Neuronal stem cell (in vitro differentiated cells): ENCODE results near the gene FAM219B.

Experiments
- DNase-seq: peaks from one replicate; pipeline ENCODE4 v3.0.0-alpha.2; 2013; ENCODE audit warnings: low spot score
- H2AFZ ChIP-seq: one replicate; pipeline ENCODE4 v1.6.1; 2013; ENCODE audit warnings: mild to moderate bottlenecking, low read length, inconsistent platforms
- H2AK5ac ChIP-seq: 2 replicates; pipeline ENCODE4 v1.6.1; 2013; ENCODE audit warnings: low read depth, mild to moderate bottlenecking, inconsistent platforms, low read length, moderate library complexity, mixed read lengths
- H2BK120ac ChIP-seq: 2 replicates; pipeline ENCODE4 v1.6.1; 2013; ENCODE audit warnings: low read depth, mild to moderate bottlenecking, inconsistent platforms, low read length, moderate library complexity, mixed read lengths
- H2BK12ac ChIP-seq: one replicate; pipeline ENCODE4 v1.6.1; 2013; ENCODE audit warnings: low read length, inconsistent platforms
- H2BK15ac ChIP-seq: 2 replicates; pipeline ENCODE4 v1.6.1; 2013; ENCODE audit warnings: mild to moderate bottlenecking, low read length, inconsistent platforms, mixed read lengths
- H2BK5ac ChIP-seq: one replicate; pipeline ENCODE4 v1.6.1; 2013; ENCODE audit warnings: inconsistent platforms, mild to moderate bottlenecking, low read length, moderate library complexity
- H3K14ac ChIP-seq: one replicate; pipeline ENCODE4 v1.6.1; 2013; ENCODE audit warnings: low read length, inconsistent platforms
- H3K18ac ChIP-seq: 2 replicates; pipeline ENCODE4 v1.6.1; 2013; ENCODE audit warnings: low read length, inconsistent platforms
- H3K23ac ChIP-seq: 2 replicates; pipeline ENCODE4 v1.6.1; 2013; ENCODE audit warnings: low read depth, mild to moderate bottlenecking, mixed read lengths, low read length, inconsistent platforms; ENCODE audit not compliant: poor library complexity
- H3K27ac ChIP-seq: replicated peaks from 3 replicates; pipeline ENCODE4 v1.5.1; 2013; ENCODE audit warnings: low read length, inconsistent platforms
- H3K27me3 ChIP-seq, 3 experiments: 2 replicates each; pipeline ENCODE4 v1.6.1; 2013; ENCODE audit warnings: low read length in 3 of 3, mild to moderate bottlenecking in 2 of 3, inconsistent platforms in 1 of 3, low read depth in 1 of 3, mixed read lengths in 1 of 3, moderate library complexity in 1 of 3; ENCODE audit not compliant: control insufficient read depth in 3 of 3, insufficient read depth in 3 of 3
- H3K36me3 ChIP-seq, 2 donors: replicated peaks in 1 of 2; 2 replicates each; pipeline ENCODE4 v1.6.1; 2013; ENCODE audit warnings: low read length in 2 of 2; ENCODE audit not compliant: control insufficient read depth in 2 of 2, insufficient read depth in 2 of 2
- H3K4ac ChIP-seq: 2 replicates; pipeline ENCODE4 v1.6.1; 2013; ENCODE audit warnings: inconsistent platforms, mild to moderate bottlenecking, low read length, moderate library complexity
- H3K4me1 ChIP-seq, 2 donors: 1 replicate in 1 of 2; 2 replicates in 1 of 2; pipeline ENCODE4 v1.6.1; 2013; ENCODE audit warnings: low read length in 2 of 2, low read depth in 1 of 2; ENCODE audit not compliant: control insufficient read depth in 2 of 2, insufficient read depth in 1 of 2
- H3K4me2 ChIP-seq: one replicate; pipeline ENCODE4 v1.6.1; 2013; ENCODE audit warnings: mild to moderate bottlenecking, low read length, inconsistent platforms; ENCODE audit not compliant: insufficient read depth, poor library complexity, severe bottlenecking
- H3K4me3 ChIP-seq, 2 donors: 2 replicates each; pipeline ENCODE4 v1.5.1; 2013; ENCODE audit warnings: low read length in 2 of 2, mild to moderate bottlenecking in 2 of 2, inconsistent platforms in 1 of 2, moderate library complexity in 1 of 2
- H3K79me1 ChIP-seq: one replicate; pipeline ENCODE4 v1.6.1; 2013; ENCODE audit warnings: low read depth, mild to moderate bottlenecking, inconsistent platforms, low read length, moderate library complexity
- H3K9ac ChIP-seq: one replicate; pipeline ENCODE4 v1.6.1; 2013; ENCODE audit warnings: mild to moderate bottlenecking, low read depth, low read length, inconsistent platforms; ENCODE audit not compliant: poor library complexity
- H3K9me3 ChIP-seq, 2 donors: replicated peaks in 1 of 2; 2 replicates each; pipeline versions ENCODE3 to v1.6.1; 2013; ENCODE audit warnings: low read length in 2 of 2, mild to moderate bottlenecking in 2 of 2, inconsistent platforms in 1 of 2, low read depth in 1 of 2, mixed read lengths in 1 of 2, moderate library complexity in 1 of 2; ENCODE audit not compliant: control insufficient read depth in 2 of 2, insufficient read depth in 1 of 2
- H4K8ac ChIP-seq: one replicate; pipeline ENCODE4 v1.6.1; 2013; ENCODE audit warnings: low read depth, mild to moderate bottlenecking, inconsistent platforms, low read length, moderate library complexity
- H4K91ac ChIP-seq: one replicate; pipeline ENCODE4 v1.6.1; 2013; ENCODE audit warnings: low read length, low read depth, mild to moderate bottlenecking, inconsistent platforms; ENCODE audit not compliant: poor library complexity
- WGBS, 2 donors: extraction: QIAGEN DNeasy Blood & Tissue Kit; methylation state at CpG; one replicate each; pipeline ENCODE4 v1.1.7; 2013; ENCODE audit warnings: missing lambda C conversion rate in 2 of 2, mixed read lengths in 1 of 2; ENCODE audit not compliant: insufficient read length in 2 of 2, insufficient replicate concordance in 1 of 2; ENCODE audit errors: extremely low coverage in 2 of 2; 5-methylcytosine and 5-hydroxymethylcytosine counted together

Gene FAM219B

GRCh38 chr15:74903676-74904075, 3.0 kb downstream of the FAM219B start:
- H2BK15ac ChIP-seq: no peak overlapping the region
- H3K23ac ChIP-seq: no peak overlapping the region
- H2BK12ac ChIP-seq: no peak overlapping the region
- no peak overlapping the region for H3K4me3 ChIP-seq
- no peak overlapping the region for H3K4me2 ChIP-seq
- no peak overlapping the region for H2AFZ ChIP-seq
- H3K4me1 ChIP-seq: peaks cover 9 to 10% of the 10 kb centered on the region in 2 donors
- H2BK120ac ChIP-seq: no peak overlapping the region
- peaks cover 47 to 65% of the 10 kb centered on the region in 2 donors for H3K36me3 ChIP-seq
- no peak overlapping the region for H2BK5ac ChIP-seq
- no CpG with 5 or more reads among the region's 1 CpG for WGBS, 2 donors
- no peak overlapping the region for H3K4ac ChIP-seq
- H3K27me3 ChIP-seq: no peaks in the 10 kb centered on the region
- no peak overlapping the region for H3K9ac ChIP-seq
- H3K27ac ChIP-seq: no peak overlapping the region
- no peak overlapping the region for H3K14ac ChIP-seq
- H3K9me3 ChIP-seq: peaks cover 0 to 1% of the 10 kb centered on the region in 2 donors
- H2AK5ac ChIP-seq: no peak overlapping the region
- H4K8ac ChIP-seq: no peak overlapping the region
- H3K79me1 ChIP-seq: peaks cover 6% of the 10 kb centered on the region
- no peak for DNase-seq
- H3K18ac ChIP-seq: no peak overlapping the region
- H4K91ac ChIP-seq: no peak overlapping the region

- Histone ChIP-seq H3K14ac (no peak overlapping the region), H3K9me3 (peaks cover 0 to 1% of the 10 kb centered on the region in 2 donors), H4K8ac (no peak overlapping the region), H2BK15ac (no peak overlapping the region), H3K4ac (no peak overlapping the region), H3K4me3 (no peak overlapping the region), H2AFZ (no peak overlapping the region), H2AK5ac (no peak overlapping the region), H2BK5ac (no peak overlapping the region), H3K23ac (no peak overlapping the region), H3K4me2 (no peak overlapping the region), H3K4me1 (peaks cover 8 to 10% of the 10 kb centered on the region in 2 donors), H2BK120ac (no peak overlapping the region), H3K79me1 (peaks cover 6% of the 10 kb centered on the region), H3K9ac (no peak overlapping the region), H4K91ac (no peak overlapping the region), H2BK12ac (no peak overlapping the region), H3K18ac (no peak overlapping the region), H3K36me3 (peaks cover 50 to 72% of the 10 kb centered on the region in 2 donors), H3K27ac (no peak overlapping the region), H3K27me3 (no peaks in the 10 kb centered on the region)
- no CpG with 5 or more reads among the region's 4 CpGs for WGBS, 2 donors
- DNase-seq: no peak
These were observed 4.2 kb downstream of the FAM219B start for GRCh38 chr15:74902295-74903075.

- Histone ChIP-seq H3K4me3 (no peak overlapping the region), H3K4ac (no peak overlapping the region), H3K4me1 (peaks cover 4 to 8% of the 10 kb centered on the region in 2 donors), H3K9ac (no peak overlapping the region), H3K14ac (no peak overlapping the region), H4K91ac (no peak overlapping the region), H3K27ac (no peak overlapping the region), H3K4me2 (no peak overlapping the region), H3K79me1 (peaks cover 6% of the 10 kb centered on the region), H2BK120ac (no peak overlapping the region), H3K27me3 (no peaks in the 10 kb centered on the region), H2AK5ac (no peak overlapping the region), H2BK15ac (no peak overlapping the region), H2AFZ (no peak overlapping the region), H3K23ac (no peak overlapping the region), H3K18ac (no peak overlapping the region), H3K9me3 (peaks cover 0 to 1% of the 10 kb centered on the region in 2 donors), H3K36me3 (peaks cover 55 to 81% of the 10 kb centered on the region in 2 donors), H2BK12ac (no peak overlapping the region), H4K8ac (no peak overlapping the region), H2BK5ac (no peak overlapping the region)
- DNase-seq: peak; percentile 57
- WGBS, 2 donors: no CpG with 5 or more reads among the region's 5 CpGs
These were observed 5.0 kb downstream of the FAM219B start for GRCh38 chr15:74901612-74902063.

- H3K18ac ChIP-seq: no peak overlapping the region
- H3K23ac ChIP-seq: peak overlapping the region; percentile 65
- no peak overlapping the region for H2BK15ac ChIP-seq
- no peaks in the 10 kb centered on the region for H3K27me3 ChIP-seq
- H3K4me2 ChIP-seq: no peak overlapping the region
- no peak overlapping the region for H3K9ac ChIP-seq
- no CpG with 5 or more reads among the region's 6 CpGs for WGBS, 2 donors
- H3K79me1 ChIP-seq: no peaks in the 10 kb centered on the region
- no peak overlapping the region for H3K4ac ChIP-seq
- peak overlapping the region; percentile 32 for H3K14ac ChIP-seq
- no peak overlapping the region for H2BK12ac ChIP-seq
- peak overlapping the region; percentile 19 for H3K27ac ChIP-seq
- H4K91ac ChIP-seq: no peak overlapping the region
- H2AFZ ChIP-seq: no peak overlapping the region
- H2BK120ac ChIP-seq: no peak overlapping the region
- H2BK5ac ChIP-seq: no peak overlapping the region
- peaks cover 0 to 1% of the 10 kb centered on the region in 2 donors for H3K9me3 ChIP-seq
- H4K8ac ChIP-seq: no peak overlapping the region
- H3K4me3 ChIP-seq: no peak overlapping the region
- H3K36me3 ChIP-seq: peaks cover 49 to 82% of the 10 kb centered on the region in 2 donors
- H3K4me1 ChIP-seq: peaks cover 0 to 3% of the 10 kb centered on the region in 2 donors
- H2AK5ac ChIP-seq: no peak overlapping the region
- DNase-seq: no peak
These were observed 9.3 kb downstream of the FAM219B start for GRCh38 chr15:74897300-74897701.
